ENCODE data around the gene ACTN4.
A peak's percentile ranks its signal among the peaks of the same experiment; 100 is the strongest.

ACTN4 gene

GRCh38 chr19:38712161-38712748 is 64.8 kb downstream of the ACTN4 start:
- DNase-seq, result no peak

- no peak for DNase-seq
Observed at GRCh38 chr19:38713227-38713649, 65.8 kb downstream of the ACTN4 start.

DNA sequence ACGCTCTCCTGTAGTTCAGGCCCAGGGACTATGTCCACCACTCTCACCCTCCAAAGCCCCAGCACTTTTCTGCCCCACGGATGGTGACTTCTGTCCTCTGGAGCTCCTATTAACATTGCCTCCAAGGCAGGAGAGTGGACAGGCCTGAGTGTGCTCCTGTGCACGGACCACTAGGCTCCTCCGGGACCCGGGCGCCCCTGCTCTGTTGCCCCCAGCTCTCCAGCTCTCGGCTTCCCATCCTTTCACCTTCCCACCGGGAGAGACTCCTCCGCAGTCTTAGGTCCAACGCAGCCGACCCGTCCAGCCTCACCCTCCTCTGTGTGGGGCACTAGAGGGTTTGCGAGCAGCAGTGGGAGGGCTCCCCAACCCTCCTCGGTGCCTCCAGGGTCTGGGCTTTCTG is 66.4 kb downstream of the ACTN4 start:
- no peak for DNase-seq

GRCh38 chr19:38714354-38714778 is 66.9 kb downstream of the ACTN4 start:
- DNase-seq, result no peak

DNA sequence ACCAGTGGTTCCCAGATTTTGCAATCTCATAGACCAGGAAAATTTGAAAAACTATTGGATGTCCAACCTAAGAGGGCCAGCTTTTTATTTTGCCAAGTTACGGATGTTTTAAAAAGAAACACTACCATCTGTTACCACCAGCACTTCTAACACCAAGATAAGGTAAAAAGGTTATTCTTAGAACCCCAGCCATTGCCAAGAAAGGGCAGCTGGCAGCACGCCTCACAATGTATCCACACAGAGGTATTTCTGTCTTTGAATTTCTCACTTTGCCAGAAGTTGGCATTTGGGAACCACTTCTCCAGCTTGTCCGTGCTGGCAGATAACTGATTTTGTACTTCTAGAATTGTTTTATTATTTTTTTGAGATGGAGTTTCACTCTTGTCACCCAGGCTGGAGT is 68.1 kb downstream of the ACTN4 start:
- no peak for DNase-seq

DNA sequence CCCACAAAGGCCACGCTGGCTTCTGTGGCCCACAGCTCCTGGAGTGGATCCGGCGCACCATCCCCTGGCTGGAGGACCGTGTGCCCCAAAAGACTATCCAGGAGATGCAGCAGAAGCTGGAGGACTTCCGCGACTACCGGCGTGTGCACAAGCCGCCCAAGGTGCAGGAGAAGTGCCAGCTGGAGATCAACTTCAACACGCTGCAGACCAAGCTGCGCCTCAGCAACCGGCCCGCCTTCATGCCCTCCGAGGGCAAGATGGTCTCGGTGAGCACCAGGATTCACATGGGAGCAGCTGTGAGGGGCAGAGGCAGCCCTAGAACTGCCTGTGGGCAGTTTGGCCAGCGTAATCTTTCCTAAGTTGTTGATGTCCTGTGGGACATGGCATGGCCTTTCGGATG is 69.6 kb downstream of the ACTN4 start:
- DNase-seq, result no peak

GRCh38 chr19:38717855-38718254 is 70.4 kb downstream of the ACTN4 start:
- DNase-seq, result no peak

- DNase-seq, result no peak
Observed at GRCh38 chr19:38718747-38719543, 71.5 kb downstream of the ACTN4 start.

DNA sequence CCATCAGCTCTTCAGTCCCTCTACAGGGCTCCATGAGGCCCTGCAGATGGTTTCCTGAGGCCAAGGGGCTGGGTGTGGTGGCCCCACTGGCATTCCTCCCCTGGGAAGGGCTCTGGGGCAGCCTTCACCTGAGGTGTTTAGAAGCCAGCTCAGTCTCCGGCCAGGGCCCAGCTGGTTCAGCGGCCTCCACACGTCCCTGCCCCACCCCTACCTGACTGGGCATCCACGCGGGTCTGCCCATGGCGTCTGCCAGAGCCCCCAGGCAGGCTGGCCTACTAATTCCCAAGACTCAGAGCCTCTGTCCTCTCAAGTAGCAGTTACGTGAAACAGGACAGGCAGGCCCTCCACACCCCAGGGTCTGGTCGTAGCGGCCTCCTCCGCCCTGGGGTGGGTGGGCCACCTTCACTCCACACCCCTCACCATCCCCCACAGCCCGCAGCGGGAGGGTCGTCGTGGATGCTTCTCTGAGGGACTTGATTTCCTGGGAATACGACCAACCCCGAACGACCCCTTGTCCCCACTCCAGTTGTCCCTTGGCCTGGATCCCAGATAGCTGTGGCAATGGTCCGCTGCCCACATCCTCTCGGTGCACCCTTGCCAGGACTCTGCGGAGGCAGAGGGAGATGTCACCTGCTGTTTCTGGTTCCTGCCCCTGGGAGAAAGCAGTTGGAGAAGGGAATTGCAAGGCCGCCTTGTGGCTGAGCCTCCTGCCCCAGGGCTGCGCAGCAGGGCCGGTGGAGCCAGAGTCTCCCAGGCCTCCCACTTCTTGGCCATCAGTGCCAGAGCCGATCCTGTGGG is 72.5 kb downstream of the ACTN4 start:
- no peak for DNase-seq

DNA sequence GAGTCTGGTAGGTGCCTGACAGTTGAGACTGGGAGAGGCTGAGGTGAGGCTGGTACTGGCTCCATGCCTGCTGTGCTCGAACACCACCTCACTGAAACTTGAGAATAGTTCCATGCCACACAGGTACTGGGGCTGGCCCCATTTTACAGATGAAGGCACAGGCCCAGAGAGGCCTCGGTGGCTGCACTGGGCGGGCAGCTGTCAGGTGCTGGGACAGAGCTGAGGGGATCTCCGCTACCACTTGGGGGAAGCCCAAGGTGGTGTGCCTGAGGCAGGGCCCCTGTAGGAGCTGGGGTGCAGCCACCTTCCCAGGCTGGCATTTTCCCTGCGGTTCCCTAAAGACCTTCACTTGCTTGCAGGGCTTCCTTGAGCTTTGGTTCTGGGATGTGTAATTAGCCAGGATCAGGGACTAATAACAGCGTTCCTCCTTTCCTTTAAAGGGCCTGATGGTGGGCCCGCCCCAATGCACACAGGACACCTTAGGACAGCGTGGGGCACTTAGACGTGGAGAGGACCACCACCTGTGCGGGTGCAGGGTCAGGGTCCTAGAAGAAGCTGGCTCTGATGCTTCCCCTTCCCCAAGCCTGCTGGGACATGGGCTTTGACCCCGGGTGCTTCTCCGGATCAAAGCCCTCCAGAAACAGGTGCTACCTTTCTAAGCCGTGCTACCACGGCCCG is 73.2 kb downstream of the ACTN4 start:
- DNase-seq, result no peak

DNA sequence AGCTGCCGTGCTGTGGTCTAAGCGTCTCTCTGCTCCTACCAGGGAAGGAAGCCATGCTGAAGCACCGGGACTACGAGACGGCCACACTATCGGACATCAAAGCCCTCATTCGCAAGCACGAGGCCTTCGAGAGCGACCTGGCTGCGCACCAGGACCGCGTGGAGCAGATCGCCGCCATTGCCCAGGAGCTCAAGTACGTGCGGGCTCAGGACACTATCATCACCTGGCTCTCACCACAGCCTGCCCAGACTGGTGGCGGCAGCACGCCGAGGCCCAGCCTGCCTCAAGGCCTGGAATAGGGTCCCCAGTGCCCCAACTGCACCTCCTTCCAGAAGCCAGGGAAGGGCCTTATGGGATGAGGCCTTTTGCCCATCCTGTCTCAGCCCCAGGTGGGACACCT is 74.0 kb downstream of the ACTN4 start:
- DNase-seq, result no peak

GRCh38 chr19:38721979-38722773 is 74.7 kb downstream of the ACTN4 start:
- DNase-seq, result no peak

DNA sequence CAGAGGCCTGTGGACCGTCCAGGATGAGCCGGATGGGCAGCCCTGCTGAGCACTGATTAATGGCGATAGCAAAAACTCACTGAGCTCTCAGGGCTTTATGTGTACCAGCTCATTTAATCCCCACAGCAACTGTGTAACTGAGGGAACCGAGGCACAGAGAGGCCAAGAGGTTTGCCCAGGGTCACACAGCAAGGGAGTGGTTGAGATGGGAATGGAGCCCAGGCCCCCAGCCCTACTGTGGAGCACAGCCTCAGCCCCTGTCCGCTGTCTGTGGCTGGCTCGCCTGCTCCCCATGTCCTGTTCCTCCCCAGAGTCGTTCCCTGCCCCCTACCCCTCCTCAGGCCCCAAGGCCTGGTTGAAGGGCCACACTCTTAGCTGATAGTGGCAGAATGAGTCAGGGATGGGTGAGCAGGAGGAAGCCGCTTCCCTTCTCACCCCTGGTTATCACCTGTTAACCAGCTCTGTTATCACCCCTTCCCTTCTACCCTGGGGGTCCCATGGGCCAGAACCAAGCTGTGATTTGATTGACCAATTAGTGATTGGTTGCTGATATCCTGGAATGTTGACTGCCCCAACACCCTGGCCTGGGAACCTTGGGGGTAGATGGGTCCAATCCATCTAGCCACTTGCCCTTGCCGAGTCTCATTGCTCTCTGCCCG is 75.6 kb downstream of the ACTN4 start:
- no peak for DNase-seq

DNA sequence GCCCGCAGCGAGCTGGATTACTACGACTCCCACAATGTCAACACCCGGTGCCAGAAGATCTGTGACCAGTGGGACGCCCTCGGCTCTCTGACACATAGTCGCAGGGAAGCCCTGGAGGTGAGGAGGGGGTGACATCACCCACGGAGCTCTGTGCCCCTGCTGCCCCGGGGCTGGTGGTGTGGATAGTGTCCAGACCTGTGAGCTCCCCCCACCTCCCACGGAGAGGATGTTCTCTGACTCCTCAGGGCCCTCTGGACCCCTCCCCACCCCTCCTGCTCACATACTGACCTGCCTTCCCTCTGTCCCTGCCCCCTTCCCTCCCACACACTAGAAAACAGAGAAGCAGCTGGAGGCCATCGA is 76.1 kb downstream of the ACTN4 start:
- DNase-seq, result no peak

DNA sequence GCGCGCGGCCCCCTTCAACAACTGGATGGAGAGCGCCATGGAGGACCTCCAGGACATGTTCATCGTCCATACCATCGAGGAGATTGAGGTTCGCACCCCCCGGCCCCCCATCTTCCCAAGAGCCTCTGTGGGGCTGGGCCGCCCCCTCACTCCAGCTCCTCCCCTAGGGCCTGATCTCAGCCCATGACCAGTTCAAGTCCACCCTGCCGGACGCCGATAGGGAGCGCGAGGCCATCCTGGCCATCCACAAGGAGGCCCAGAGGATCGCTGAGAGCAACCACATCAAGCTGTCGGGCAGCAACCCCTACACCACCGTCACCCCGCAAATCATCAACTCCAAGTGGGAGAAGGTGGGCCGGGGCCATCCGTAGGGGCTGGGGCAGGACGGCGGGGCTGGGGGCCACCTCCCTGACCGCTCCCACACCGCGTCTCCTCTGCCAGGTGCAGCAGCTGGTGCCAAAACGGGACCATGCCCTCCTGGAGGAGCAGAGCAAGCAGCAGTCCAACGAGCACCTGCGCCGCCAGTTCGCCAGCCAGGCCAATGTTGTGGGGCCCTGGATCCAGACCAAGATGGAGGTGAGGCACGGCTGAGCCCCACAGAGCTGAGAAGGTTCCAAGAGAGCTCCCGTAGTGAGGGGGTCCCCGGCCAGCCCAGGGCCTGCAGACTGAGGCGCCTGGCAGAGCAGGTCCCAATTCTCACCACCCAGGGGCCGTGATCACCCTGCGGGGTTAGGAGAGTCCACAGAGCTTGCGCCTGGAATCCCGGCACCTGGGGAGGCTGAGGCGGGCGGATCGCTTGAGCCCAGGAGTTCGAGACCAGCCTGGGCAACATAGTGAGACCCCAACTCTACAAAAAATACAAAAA is 76.8 kb downstream of the ACTN4 start:
- no peak for DNase-seq

- DNase-seq, result no peak
Observed at GRCh38 chr19:38725469-38726283, 78.2 kb downstream of the ACTN4 start.

DNA sequence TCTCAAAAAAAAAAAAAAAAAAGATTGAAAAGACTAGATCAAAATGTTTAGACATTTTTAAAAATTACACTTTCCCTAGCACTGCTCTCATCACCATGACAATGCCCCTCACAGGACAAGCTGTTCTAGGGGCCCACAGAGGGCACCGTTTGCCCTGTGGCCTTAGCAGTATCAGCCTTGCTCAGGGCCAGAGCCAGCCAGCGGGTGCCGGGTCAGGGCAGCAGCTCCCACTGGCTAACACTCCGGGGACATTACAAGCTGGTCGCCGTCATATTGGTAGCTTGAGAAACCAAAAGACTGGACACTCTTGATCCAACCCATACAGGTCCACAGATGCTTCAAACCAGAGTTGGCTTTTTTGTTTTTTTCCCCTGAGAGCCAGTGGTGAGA is 78.8 kb downstream of the ACTN4 start:
- no peak for DNase-seq

DNA sequence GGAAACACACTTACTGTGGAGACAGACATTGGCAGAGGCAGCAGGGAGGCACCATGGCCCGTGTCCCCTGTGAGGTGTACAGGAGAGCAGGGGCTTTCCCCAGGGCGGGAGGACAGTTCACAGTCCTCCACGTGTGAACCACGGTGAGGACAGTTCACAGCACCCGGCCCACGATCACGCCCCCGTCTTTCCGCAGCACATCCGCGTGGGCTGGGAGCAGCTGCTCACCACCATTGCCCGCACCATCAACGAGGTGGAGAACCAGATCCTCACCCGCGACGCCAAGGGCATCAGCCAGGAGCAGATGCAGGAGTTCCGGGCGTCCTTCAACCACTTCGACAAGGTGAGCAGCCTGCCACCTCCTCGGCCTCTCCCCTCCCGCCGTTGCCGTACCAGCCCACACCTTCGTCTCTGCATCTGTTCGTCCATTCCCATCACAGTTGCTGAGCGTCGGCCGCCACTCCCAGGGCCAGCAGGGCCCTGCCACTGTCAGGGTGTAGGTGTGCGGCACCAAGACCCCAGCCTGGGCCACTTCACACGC is 79.4 kb downstream of the ACTN4 start:
- DNase-seq, result peak; percentile 54

- no peak for DNase-seq
Observed at GRCh38 chr19:38727306-38727867, 79.9 kb downstream of the ACTN4 start.
